Muscle of arm (tissue), 12 donors: ENCODE measurements around the gene POLR2J. TPM values are rescaled to one million over a fixed set of nuclear protein-coding genes. Genes with fewer than 3 reads are reported as not detected.

Experiments used
- polyA plus RNA-seq, 12 donors: library from polyadenylated mRNA; unstranded; fragments of 120-200 nt; gene quantifications; one replicate each; pipeline ENCODE4 v1.2.1, GENCODE V29; 2013; ENCODE audit not compliant: insufficient read length in 12 of 12

The POLR2J gene
- polyA plus RNA-seq, 12 donors = 22.0 to 29.5 (median 24.5) TPM; not detected in 1

Other genes starting within 250 kb of the POLR2J start
- gene SH2B2, start 192.1 kb downstream of the POLR2J start, polyA plus RNA-seq = 10 to 100 TPM in 7 of 12 donors, 1 to 10 TPM in 4, not detected in 1; 7.1 to 22.3 (median 11.8) TPM
- gene SPDYE6, start 122.5 kb downstream of the POLR2J start, polyA plus RNA-seq = 1 to 10 TPM in 9 of 12 donors, under 1 TPM in 1, not detected in 2; 0.67 to 8.8 (median 2.9) TPM
- 10 to 100 TPM in 11 of 12 donors, not detected in 1; 23.2 to 37.2 (median 25.2) TPM for gene PRKRIP1, start 82.6 kb downstream of the POLR2J start, polyA plus RNA-seq
- gene ORAI2, start 45.3 kb downstream of the POLR2J start, polyA plus RNA-seq = 10 to 100 TPM in 2 of 12 donors, 1 to 10 TPM in 9, not detected in 1; 6.3 to 12.2 (median 9.1) TPM
- gene ALKBH4, start 14.1 kb downstream of the POLR2J start, polyA plus RNA-seq = 10 to 100 TPM in 1 of 12 donors, 1 to 10 TPM in 9, not detected in 2; 5.8 to 10.1 (median 6.8) TPM
- gene LRWD1, start 13.9 kb downstream of the POLR2J start, polyA plus RNA-seq = 10 to 100 TPM in 6 of 12 donors, 1 to 10 TPM in 5, not detected in 1; 7.4 to 25.3 (median 10.2) TPM
- 10 to 100 TPM in 6 of 12 donors, 1 to 10 TPM in 5, not detected in 1; 5.0 to 29.2 (median 10.1) TPM for gene RASA4B, start 38.9 kb upstream of the POLR2J start, polyA plus RNA-seq
- gene UPK3BL2, start 64.8 kb upstream of the POLR2J start, polyA plus RNA-seq = 10 to 100 TPM in 3 of 12 donors, 1 to 10 TPM in 7, not detected in 2; 3.6 to 56.9 (median 8.2) TPM
- 10 to 100 TPM in 3 of 12 donors, 1 to 10 TPM in 7, not detected in 2; 1.4 to 27.2 (median 4.6) TPM for gene SPDYE2, start 72.3 kb upstream of the POLR2J start, polyA plus RNA-seq
- 100 to 1,000 TPM in 2 of 12 donors, 10 to 100 TPM in 10; 13.4 to 144 (median 71.2) TPM for gene POLR2J3, start 93.7 kb upstream of the POLR2J start, polyA plus RNA-seq
- 10 to 100 TPM in 11 of 12 donors, not detected in 1; 14.2 to 63.6 (median 27.8) TPM for gene RASA4, start 137.8 kb upstream of the POLR2J start, polyA plus RNA-seq
- gene UPK3BL1, start 163.9 kb upstream of the POLR2J start, polyA plus RNA-seq = 10 to 100 TPM in 6 of 12 donors, 1 to 10 TPM in 4, not detected in 2; 1.7 to 93.8 (median 12.7) TPM
- gene SPDYE2B, start 171.4 kb upstream of the POLR2J start, polyA plus RNA-seq = 1 to 10 TPM in 6 of 12 donors, under 1 TPM in 4, not detected in 2; 0.31 to 5.7 (median 1.6) TPM
- 1 to 10 TPM in 7 of 12 donors, under 1 TPM in 2, not detected in 3; 0.78 to 8.0 (median 2.1) TPM for gene POLR2J2, start 192.7 kb upstream of the POLR2J start, polyA plus RNA-seq